Measurements from ENCODE around the gene PXYLP1.

PXYLP1 gene

GRCh38 chr3:141326626-141327025, 95.0 kb downstream of the PXYLP1 start:
- no peak overlapping the region for H3K4me3 ChIP-seq (ENCODE audit: low read depth, low read length)
- no peak for TF ChIP-seq CTCF (IDR thresholded peaks at IDR 0.05; ENCODE audit: low read depth, low read length)

- no peak overlapping the region for H3K4me3 ChIP-seq (ENCODE audit: low read depth, low read length)
- no peak for TF ChIP-seq CTCF (IDR thresholded peaks at IDR 0.05; ENCODE audit: low read depth, low read length)
These were observed 96.9 kb downstream of the PXYLP1 start for GRCh38 chr3:141328286-141329166.

GRCh38 chr3:141330235-141330634, 98.6 kb downstream of the PXYLP1 start:
- no peak for TF ChIP-seq CTCF (IDR thresholded peaks at IDR 0.05; ENCODE audit: low read depth, low read length)
- no peak overlapping the region for H3K4me3 ChIP-seq (ENCODE audit: low read depth, low read length)

GRCh38 chr3:141330718-141331376, 99.2 kb downstream of the PXYLP1 start:
- no peak for TF ChIP-seq CTCF (IDR thresholded peaks at IDR 0.05; ENCODE audit: low read depth, low read length)

GRCh38 chr3:141331377-141332318, 100.0 kb downstream of the PXYLP1 start:
- no peak for TF ChIP-seq CTCF (IDR thresholded peaks at IDR 0.05; ENCODE audit: low read depth, low read length)
- no peak overlapping the region for H3K4me3 ChIP-seq (ENCODE audit: low read depth, low read length)

More at GRCh38 chr3:141330718-141331376, 99.2 kb downstream of the PXYLP1 start:
- no peak overlapping the region for H3K4me3 ChIP-seq (ENCODE audit: low read depth, low read length)

- TF ChIP-seq CTCF (IDR thresholded peaks at IDR 0.05; ENCODE audit: low read depth, low read length): no peak
- H3K4me3 ChIP-seq (ENCODE audit: low read depth, low read length): no peak overlapping the region
These were observed 100.8 kb downstream of the PXYLP1 start for GRCh38 chr3:141332416-141332815.

All from WI38 (cell line).